ENCODE results near the gene MBD6. TPM values are rescaled to one million over a fixed set of nuclear protein-coding genes. Genes with fewer than 3 reads are reported as not detected.
"Not testable (repeated sequence)": the region's sequence is repeated elsewhere in the genome, so short reads cannot be mapped to it uniquely, and the experiment has no call there.

MBD6 gene
- total RNA-seq, 2 experiments from 2014 or later = 53.3 to 53.4 TPM

- CTCF ChIA-PET = interaction anchor here (1.3 kb wide), 1 partner anchor 70 kb away, joined by 3 read pairs; no protein-coding TSS in a partner anchor
- POLR2A ChIA-PET = no interaction called here
Observed at GRCh38 chr12:57552306-57552651, 29.7 kb downstream of the MBD6 start.

- CTCF ChIA-PET = interaction anchor here (1.3 kb wide), 1 partner anchor 69 kb away, joined by 3 read pairs; no protein-coding TSS in a partner anchor
- POLR2A ChIA-PET = no interaction called here
Observed at GRCh38 chr12:57552835-57553313, 30.2 kb downstream of the MBD6 start.

GRCh38 chr12:57553343-57554202 lies 30.9 kb downstream of the MBD6 start:
- CTCF ChIA-PET = interaction anchor here (1.3 kb wide), 1 partner anchor 69 kb away, joined by 3 read pairs; no protein-coding TSS in a partner anchor
- POLR2A ChIA-PET = no interaction called here

GRCh38 chr12:57554453-57554852 lies 31.8 kb downstream of the MBD6 start:
- POLR2A ChIA-PET = no interaction called here
- CTCF ChIA-PET = no interaction called here

- CTCF ChIA-PET = no interaction called here
- POLR2A ChIA-PET = no interaction called here
Observed at GRCh38 chr12:57554897-57555296, 32.3 kb downstream of the MBD6 start.

- ChIA-PET CTCF (interaction anchor here (0.6 kb wide), 1 partner anchor 15 kb away, joined by 3 read pairs; no protein-coding TSS in a partner anchor), POLR2A (no interaction called here)
Observed at GRCh38 chr12:57558864-57559263, 36.2 kb downstream of the MBD6 start.

- POLR2A ChIA-PET = no interaction called here
- CTCF ChIA-PET = no interaction called here
Observed at GRCh38 chr12:57560516-57560915, 37.9 kb downstream of the MBD6 start.

GRCh38 chr12:57561117-57561516 lies 38.5 kb downstream of the MBD6 start:
- POLR2A ChIA-PET = not testable (repeated sequence)
- CTCF ChIA-PET = interaction anchor here (2.1 kb wide), 1 partner anchor 22 kb away, joined by 7 read pairs; no protein-coding TSS in a partner anchor

- POLR2A ChIA-PET = no interaction called here
- CTCF ChIA-PET = no interaction called here
Observed at GRCh38 chr12:57563358-57563757, 40.7 kb downstream of the MBD6 start.

- POLR2A ChIA-PET = no interaction called here
- CTCF ChIA-PET = interaction anchor here (0.5 to 1.1 kb wide), 2 partner anchors 69 to 1512 kb away, joined by 3 read pairs; partner anchors contain the start of gene B4GALNT1
Observed at GRCh38 chr12:57564178-57564740, 41.6 kb downstream of the MBD6 start.

GRCh38 chr12:57568838-57569237 lies 46.2 kb downstream of the MBD6 start:
- ChIA-PET CTCF (interaction anchor here (1.3 kb wide), 1 partner anchor 15 kb away, joined by 3 read pairs; no protein-coding TSS in a partner anchor), POLR2A (no interaction called here)

GRCh38 chr12:57569858-57570257 lies 47.2 kb downstream of the MBD6 start:
- ChIA-PET CTCF (interaction anchor here (2.1 kb wide), 1 partner anchor 14 kb away, joined by 6 read pairs; no protein-coding TSS in a partner anchor), POLR2A (no interaction called here)

- POLR2A ChIA-PET = not testable (repeated sequence)
- CTCF ChIA-PET = interaction anchor here (0.6 to 2.1 kb wide), 3 partner anchors 13 to 919 kb away, joined by 3 to 6 read pairs (median 3); no protein-coding TSS in a partner anchor
Observed at GRCh38 chr12:57570438-57570837, 47.8 kb downstream of the MBD6 start.

- ChIA-PET CTCF (interaction anchor here (0.7 to 1.0 kb wide), 2 partner anchors 9 to 72 kb away, joined by 3 read pairs; no protein-coding TSS in a partner anchor), POLR2A (no interaction called here)
Observed at GRCh38 chr12:57571926-57572762, 49.5 kb downstream of the MBD6 start.

- ChIA-PET POLR2A (no interaction called here), CTCF (interaction anchor here (1.8 kb wide), 1 partner anchor 9 kb away, joined by 12 read pairs; no protein-coding TSS in a partner anchor)
Observed at GRCh38 chr12:57574795-57575194, 52.2 kb downstream of the MBD6 start.

- POLR2A ChIA-PET = no interaction called here
- CTCF ChIA-PET = interaction anchor here (1.8 kb wide), 1 partner anchor 8 kb away, joined by 12 read pairs; no protein-coding TSS in a partner anchor
Observed at GRCh38 chr12:57575771-57576612, 53.4 kb downstream of the MBD6 start.

GRCh38 chr12:57576613-57577160 lies 54.1 kb downstream of the MBD6 start:
- CTCF ChIA-PET = no interaction called here
- POLR2A ChIA-PET = no interaction called here

GRCh38 chr12:57577981-57578758 lies 55.5 kb downstream of the MBD6 start:
- POLR2A ChIA-PET = no interaction called here
- CTCF ChIA-PET = interaction anchor here (7.7 kb wide), 1 partner anchor 43 kb away, joined by 67 read pairs; no protein-coding TSS in a partner anchor
